ENCODE measurements around the gene PEF1.

Gene PEF1

DNA sequence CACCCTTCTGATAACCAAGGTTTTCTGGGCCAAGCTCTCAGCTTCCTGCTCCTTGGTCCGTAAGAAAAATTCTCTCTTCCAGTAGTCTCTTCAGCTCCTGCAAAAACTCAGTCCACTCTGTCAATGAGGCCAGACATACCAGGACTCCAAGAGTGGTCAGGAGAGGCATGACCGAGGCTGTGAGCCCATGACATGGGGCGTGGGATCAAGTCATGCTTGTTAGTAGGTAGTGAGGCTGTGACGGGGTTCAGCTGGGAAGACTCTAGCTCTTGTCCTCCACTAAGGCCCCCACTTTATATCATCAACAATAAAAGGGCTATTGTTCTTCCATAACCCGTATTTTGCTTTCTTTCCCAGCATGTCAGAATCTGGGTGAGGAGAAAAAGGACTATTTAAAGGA, 37.3 kb downstream of the PEF1 start:
- H3K4me3 ChIP-seq (replicated peaks in 1 of 2; ENCODE audit: low read depth in 2 of 2, low read length in 2 of 2): no peak overlapping the region
- TF ChIP-seq, protein P1, sequence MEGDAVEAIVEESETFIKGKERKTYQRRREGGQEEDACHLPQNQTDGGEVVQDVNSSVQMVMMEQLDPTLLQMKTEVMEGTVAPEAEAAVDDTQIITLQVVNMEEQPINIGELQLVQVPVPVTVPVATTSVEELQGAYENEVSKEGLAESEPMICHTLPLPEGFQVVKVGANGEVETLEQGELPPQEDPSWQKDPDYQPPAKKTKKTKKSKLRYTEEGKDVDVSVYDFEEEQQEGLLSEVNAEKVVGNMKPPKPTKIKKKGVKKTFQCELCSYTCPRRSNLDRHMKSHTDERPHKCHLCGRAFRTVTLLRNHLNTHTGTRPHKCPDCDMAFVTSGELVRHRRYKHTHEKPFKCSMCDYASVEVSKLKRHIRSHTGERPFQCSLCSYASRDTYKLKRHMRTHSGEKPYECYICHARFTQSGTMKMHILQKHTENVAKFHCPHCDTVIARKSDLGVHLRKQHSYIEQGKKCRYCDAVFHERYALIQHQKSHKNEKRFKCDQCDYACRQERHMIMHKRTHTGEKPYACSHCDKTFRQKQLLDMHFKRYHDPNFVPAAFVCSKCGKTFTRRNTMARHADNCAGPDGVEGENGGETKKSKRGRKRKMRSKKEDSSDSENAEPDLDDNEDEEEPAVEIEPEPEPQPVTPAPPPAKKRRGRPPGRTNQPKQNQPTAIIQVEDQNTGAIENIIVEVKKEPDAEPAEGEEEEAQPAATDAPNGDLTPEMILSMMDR (IDR thresholded peaks at IDR 0.05; ENCODE audit: low read depth, low read length): no peak
- no peak for DNase-seq (ENCODE audit: low read depth in 2 of 2)

DNA sequence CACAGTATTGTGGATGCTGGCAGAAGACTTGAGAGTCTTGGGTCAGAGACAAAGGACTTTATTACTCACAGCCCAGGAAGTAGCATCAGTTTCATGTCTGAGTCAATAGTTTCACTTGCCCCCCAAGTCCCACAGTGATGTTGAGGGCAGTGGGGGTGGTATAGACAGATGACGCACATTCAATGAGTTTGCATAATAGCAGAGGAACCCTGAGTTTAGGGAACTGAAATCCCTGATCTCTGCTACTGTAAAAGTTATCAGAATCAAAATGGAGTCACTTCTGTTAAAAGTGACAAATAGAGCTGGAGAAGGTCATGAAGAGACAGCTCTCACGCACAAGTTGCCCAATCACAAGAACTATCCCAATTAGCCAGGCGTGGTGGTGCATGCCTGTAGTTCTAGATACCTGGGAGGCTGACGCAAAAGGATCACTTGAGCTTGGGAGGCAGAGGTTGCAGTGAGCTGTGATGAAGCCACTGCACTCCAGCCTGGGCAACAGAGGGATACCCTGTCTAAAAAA, 38.7 kb downstream of the PEF1 start:
- H3K4me3 ChIP-seq (replicated peaks in 1 of 2; ENCODE audit: low read depth in 2 of 2, low read length in 2 of 2): no peak overlapping the region
- TF ChIP-seq, protein P1 (IDR thresholded peaks at IDR 0.05; ENCODE audit: low read depth, low read length): no peak
- DNase-seq (ENCODE audit: low read depth in 2 of 2): peak; percentile 46 to 91

DNA sequence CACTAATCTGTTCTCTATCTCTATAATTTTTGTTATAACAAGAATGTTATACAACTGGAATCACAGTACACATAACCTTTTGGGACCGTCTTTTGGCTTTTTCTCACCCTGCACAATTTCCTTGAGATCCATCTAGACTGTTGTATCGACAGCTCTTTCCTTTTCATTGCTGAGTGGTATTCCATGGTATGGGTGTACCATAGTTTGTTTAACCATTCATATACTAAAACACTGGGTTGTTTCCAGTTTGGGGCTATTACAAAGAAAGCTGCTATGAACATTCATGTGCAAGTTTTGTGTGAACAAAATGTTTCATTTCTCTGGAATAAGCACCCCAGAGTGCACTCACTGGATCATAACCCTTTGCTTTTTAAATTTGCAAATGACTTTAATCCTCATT, 42.6 kb downstream of the PEF1 start:
- TF ChIP-seq, protein P1 (IDR thresholded peaks at IDR 0.05; ENCODE audit: low read depth, low read length): no peak

DNA sequence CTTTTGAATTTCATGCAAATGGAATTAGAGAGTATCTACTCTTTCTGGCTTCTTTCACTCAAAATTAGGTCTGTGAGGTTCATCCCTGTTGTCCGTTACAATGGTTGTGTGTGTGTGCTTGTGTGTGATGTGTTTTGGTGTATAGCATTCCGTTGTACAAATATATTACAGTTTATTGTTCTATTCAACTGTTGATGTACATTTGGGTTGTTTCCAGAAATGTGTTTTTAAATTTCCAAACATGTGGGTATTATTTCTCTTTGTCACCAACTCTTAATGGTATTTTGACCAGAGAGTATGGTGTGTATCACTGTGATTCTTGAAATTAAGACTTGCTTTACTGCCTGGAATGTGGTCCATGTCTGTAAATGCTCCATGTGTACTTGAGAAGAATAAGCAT, 44.0 kb downstream of the PEF1 start:
- no peak for DNase-seq (ENCODE audit: low read depth in 2 of 2)
- TF ChIP-seq, protein P1 (IDR thresholded peaks at IDR 0.05; ENCODE audit: low read depth, low read length): no peak
- no peak overlapping the region for H3K4me3 ChIP-seq (replicated peaks in 1 of 2; ENCODE audit: low read depth in 2 of 2, low read length in 2 of 2)

More for the DNA sequence above, 42.6 kb downstream of the PEF1 start:
- no peak for DNase-seq (ENCODE audit: low read depth in 2 of 2)
- no peak overlapping the region for H3K4me3 ChIP-seq (replicated peaks in 1 of 2; ENCODE audit: low read depth in 2 of 2, low read length in 2 of 2)

DNA sequence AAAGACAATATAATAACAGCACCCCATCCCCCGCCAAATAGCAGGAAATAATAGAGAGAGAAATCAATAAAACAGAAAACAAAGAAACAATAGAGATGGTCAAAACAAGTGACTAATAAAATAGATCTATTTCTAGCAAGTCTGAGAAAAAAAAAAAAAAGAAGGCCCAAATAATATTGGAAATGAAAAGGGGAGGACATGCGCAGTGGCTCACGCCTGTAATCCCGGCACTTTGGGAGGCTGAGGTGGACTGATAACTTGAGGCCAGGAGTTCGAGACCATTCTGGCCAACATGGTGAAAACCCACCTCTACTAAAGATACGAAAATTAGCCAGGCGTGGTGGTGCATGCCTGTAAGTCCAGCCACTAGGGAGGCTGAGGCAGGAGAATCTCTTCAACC, 45.7 kb downstream of the PEF1 start:
- H3K4me3 ChIP-seq (replicated peaks in 1 of 2; ENCODE audit: low read depth in 2 of 2, low read length in 2 of 2): no peak overlapping the region
- TF ChIP-seq, protein P1 (IDR thresholded peaks at IDR 0.05; ENCODE audit: low read depth, low read length): no peak
- DNase-seq (ENCODE audit: low read depth in 2 of 2): no peak

DNA sequence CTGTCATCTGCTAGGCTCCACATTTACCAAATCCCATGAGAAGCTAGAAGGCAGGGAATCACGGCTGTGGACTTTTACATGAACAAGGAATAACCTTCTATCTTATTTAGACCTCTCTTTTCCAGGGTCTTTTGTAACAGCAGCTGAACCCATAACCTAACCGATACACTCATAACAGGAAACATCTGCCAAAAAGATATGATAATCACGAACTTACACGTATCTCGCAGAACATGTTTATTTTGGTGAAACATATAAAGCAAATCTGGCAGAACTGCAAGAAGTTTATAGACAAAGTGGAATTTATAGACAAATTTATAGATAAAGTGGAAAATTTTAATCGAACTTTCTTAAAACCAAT, 48.0 kb downstream of the PEF1 start:
- TF ChIP-seq, protein P1 (IDR thresholded peaks at IDR 0.05; ENCODE audit: low read depth, low read length): no peak
- DNase-seq (ENCODE audit: low read depth in 2 of 2): no peak
- H3K4me3 ChIP-seq (replicated peaks in 1 of 2; ENCODE audit: low read depth in 2 of 2, low read length in 2 of 2): no peak overlapping the region
